Stimulated activated CD4-positive, alpha-beta T cell treated with anti-CD3 and anti-CD28 coated beads, TNF-alpha, amount 100 ng/mL, for 1 hour (primary cell): ENCODE results near the gene UNKL.

ENCODE experiments used
- DNase-seq, 3 donors: peaks; one replicate each; pipeline ENCODE4 v3.0.0-alpha.2; 2020; ENCODE audit warnings: low read depth in 3 of 3, low spot score in 1 of 3

The UNKL gene

DNA sequence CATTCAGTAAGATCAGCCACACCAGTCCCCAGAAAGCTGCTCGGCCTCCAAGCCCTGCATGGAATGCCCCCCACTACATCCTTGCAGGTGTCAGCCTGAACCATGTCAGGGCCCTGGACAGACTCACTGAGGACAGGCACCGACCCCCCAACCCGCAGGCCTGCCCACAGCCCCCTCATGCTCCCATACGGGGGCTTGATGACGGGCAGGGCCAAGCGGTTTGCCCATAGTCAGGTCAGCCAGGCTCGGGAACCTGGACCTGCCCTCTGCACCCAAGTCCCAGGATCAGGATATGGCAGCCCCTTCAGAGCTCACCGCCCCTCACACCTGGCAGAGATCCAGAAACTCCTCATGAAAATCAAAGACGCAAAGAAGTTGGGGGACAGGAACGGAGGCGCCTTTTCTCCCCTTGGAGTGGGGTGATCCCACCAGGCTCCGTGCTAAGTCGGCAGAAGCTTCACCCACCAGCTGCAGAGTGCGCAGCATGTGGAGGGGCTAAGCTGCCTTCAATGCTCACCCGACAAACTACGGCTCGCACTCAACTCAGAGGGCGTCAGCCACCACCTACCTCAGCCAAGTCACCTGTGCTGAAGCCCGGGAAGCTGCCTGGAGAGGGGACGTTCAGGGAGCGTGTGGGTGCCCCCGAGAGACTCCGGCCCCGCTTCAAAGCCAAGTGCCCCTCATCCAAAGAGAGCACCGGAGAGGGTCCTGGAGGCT, 36.3 kb downstream of the UNKL start:
- DNase-seq = no peak

DNA sequence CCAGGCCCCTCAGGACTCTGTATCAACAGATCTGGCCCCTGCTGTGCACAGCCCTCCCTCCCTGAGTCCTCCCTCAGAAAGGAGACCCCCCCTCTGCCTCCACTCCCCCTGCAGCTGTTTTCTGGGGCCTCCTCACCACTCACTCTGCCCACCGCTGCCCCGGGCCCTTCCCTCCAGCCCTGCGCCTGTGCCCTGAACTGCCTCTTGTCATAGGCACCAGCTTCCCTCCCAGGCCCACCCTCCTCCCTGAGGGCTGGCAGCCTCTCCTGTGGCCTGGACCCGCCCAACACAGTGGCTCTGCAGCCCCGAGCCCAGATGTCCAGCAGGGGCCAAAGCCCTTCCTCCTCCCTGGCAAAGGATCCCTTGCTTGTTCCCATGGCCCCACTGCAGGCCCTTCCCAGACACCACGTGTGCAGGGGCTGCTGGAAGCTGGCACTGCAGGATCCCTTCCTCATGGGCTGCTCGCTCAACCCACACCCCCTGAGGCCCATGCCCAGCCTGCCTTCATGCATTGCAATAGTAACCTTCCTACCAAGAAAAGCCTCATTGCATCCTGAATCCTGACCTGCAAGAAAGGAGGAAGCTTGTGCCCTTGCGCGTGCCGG, 37.0 kb downstream of the UNKL start:
- no peak for DNase-seq

DNA sequence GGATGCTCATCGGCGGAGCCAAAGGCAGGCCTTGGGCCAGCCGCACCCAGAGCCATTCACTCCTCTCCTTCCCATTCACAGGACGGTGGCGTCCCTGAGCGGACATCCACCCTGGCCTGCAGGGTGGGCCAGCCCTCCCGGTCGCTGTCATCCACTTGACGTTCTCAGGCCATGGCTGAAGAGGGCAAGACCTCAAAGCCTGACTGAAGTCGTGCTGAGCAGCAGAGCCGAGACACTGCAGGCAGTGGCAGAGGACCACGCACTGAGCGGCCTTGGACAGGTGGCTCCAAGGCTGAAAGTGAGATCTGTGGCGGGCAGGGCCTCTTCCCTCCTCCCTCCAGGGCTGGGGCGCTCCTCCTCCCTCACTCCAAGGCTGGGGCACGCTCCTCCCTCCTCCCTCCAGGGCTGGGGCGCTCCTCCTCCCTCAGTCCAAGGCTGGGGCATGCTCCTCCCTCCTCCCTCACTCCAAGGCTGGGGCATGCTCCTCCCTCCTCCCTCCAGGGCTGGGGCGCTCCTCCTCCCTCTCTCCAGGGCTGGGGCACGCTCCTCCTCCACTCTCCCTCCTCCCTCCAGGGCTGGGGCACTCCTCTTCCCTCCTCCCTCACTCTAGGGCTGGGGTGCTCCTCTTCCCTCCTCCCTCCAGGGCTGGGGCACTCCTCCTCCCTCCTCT, 38.6 kb downstream of the UNKL start:
- DNase-seq = no peak

DNA sequence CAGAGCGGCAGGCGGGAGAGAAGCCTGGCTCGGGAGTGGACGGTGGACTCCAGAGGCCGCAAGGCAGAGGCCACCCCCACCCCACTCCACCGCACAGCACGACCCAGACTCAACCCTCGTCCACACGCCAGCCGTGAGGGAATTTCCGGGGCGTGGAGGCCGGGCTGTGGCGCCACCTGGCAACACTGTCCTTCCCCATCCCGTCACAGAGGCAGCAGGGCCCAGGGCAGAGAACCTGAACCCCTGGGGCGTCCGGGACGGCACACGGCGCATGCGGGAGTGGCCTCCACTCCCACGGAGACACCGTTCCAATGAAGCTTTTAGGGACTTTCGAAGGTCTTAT, 39.2 kb downstream of the UNKL start:
- DNase-seq = no peak

DNA sequence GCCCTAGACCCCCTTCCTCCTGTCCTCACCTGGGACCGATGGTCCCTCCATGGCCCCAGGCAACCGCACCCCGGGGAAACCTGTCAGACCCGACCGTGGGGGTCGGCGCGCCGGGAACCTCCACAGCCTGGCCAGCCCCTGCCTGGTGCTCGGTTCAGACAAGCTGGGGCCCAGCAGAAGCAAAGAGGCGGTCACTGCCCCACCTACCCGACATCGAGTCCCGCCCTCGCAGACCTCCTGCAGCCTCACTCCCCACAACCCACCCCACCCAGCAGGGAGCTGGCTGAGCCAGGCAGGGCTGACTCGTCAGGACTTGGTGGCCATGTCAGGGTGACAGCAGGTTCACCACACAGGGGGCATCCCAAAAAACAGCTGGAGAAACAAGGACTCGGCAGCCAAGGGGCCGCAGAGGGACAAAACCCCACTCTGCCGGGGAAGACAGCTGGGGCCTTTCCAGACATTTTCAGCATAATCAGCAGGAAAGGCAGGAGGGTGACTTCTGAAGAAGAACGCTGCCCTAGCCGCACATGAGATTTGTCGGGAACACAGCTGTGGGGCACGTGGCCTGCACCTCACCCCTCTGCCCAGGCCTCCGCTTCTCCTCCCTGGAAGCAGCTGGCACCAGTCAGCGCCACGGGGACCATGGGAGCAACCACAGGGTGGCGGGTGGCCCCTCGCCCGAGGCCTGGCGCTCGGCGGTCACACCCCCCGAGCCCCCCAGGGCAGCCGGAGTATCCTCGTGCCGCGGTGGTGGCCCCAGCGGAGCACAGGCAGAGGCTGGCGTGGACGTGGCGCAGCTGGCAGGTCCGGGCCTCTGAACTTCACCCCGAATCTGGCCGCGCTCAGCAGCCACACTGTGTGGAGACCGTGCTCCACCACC, 39.8 kb downstream of the UNKL start:
- no peak for DNase-seq

DNA sequence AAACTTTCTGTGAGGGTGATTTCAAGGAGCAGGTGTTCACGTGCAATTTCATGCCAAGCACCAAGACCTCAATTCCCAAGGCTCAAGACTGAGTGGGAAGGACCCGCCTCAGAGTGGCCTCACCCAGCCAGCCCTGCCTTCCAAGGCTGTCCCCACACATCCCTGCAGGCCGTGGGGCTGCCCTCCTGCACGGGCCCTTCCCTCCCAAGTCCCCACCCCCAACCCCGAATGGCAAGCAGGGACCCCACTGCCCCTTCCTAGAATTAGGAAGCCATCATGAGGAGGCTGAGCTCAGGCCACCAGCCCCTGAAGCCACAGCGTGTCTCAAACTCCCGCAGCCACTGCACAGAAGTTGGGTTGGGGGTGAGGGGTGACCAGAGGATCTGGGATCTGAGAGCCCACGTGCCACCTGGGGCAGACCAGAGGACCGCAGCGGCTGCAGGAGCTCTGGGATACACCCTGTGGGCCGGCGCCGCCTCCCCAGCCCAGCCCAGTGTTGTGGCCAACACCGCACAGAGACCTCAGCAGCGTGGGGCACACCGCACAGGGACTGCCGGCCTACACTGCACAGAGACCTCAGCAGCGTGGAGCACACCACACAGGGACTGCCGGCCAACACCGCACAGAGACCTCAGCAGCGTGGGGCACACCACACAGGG, 42.1 kb downstream of the UNKL start:
- DNase-seq = no peak

DNA sequence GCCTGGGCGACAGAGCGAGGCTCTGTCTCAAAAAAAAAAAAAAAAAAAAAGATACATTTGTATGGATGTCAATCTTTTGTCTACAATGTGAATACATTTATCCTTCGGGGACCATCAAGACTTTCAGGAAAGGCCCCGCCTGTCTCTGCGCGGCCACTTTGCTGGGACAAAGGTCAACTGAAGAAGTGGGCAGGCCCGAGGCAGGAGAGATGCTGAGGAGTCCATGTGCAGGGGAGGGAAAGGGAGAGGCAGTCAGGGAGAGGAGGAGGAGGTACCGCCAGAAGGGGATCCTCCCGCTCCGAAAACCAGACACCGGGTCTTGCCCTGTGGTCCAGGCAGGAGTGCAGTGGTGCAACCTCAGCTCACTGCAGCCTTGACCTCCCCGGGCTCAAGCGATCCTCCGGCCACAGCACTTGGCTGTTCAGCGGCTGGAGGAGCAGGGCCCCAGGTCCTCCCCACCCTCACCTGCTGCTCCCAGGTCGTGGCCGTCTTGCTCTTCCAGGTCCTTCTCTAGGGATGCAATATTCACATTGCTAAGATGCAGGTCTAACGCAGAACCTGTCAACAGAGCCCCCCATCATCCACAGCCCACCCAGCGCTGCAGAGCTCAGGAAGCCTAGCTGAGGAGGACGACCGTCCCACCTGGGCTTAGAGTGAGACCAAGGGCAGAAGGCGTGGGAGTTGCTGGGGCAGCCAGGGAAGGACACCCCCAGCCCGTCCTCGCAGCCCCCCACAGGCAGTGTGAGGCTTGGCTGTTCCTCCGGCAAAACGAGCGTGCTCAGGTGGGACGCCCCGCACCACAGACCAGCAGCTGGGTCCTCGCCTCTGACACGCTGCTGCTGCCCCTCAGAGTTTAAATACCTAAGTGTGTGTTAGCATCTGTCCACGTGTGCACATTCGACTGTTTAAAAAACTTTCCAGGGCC, 43.2 kb downstream of the UNKL start:
- DNase-seq = no peak

DNA sequence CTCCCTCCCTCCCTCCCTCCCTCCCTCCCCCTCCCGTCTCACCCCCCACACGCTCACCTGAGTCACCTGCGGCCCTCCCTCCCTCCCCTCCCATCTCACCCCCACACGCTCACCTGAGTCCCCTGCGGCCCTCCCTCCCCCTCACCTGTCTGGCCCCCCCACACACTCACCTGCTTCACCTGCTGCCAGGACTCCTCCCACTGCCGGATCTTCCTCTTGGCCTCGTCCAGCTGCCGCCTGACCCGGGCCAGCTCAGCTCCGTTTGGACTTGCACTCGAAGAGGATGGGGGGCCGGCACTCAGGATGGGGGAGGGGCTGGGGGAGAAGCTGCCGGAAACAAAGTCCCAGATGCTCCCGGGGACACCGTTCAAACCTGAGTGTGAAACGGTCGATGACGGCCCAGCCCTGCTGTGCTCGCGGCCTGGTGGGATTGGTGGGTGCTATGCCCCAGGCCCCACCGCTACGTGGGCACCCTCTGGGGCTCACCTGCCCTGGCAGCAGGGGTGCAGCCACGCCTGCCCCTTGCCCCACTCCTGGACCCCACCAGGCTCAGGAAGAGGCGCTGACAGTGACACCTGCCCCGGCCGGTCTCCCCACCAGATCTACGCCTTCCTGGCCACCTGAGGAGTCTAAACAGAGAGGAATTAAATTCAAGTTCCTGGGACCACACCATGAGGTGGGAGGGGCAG, 46.9 kb downstream of the UNKL start:
- DNase-seq = no peak

DNA sequence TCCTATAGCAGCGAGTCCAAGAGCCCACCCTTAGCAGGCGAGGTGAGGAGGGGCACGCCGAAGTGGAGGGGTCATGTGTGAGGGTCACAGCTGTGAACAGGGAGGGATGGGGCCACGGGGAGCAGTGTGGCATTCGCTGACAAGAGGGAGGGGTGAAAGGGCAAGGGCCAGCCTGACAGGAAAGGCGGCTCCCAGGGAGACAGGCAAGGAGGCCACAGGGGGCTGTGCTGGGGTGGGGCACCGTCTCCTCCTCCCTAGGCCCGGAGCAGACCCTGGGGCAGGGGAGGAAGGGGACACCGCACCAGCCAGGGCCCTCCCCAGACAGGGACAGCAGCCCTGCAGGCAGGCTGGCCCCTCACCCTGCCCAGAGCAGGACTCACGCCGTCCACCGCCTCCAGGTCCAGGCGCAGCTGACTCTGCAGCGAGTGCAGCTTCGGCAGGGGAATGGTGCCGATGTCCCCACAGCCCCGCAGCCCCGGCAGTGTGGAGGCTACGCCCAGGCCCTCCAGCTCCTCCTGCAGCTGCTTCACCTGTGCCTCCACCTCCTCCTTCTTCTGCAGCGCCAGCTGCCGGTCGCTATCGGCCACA, 47.7 kb downstream of the UNKL start:
- DNase-seq = no peak

DNA sequence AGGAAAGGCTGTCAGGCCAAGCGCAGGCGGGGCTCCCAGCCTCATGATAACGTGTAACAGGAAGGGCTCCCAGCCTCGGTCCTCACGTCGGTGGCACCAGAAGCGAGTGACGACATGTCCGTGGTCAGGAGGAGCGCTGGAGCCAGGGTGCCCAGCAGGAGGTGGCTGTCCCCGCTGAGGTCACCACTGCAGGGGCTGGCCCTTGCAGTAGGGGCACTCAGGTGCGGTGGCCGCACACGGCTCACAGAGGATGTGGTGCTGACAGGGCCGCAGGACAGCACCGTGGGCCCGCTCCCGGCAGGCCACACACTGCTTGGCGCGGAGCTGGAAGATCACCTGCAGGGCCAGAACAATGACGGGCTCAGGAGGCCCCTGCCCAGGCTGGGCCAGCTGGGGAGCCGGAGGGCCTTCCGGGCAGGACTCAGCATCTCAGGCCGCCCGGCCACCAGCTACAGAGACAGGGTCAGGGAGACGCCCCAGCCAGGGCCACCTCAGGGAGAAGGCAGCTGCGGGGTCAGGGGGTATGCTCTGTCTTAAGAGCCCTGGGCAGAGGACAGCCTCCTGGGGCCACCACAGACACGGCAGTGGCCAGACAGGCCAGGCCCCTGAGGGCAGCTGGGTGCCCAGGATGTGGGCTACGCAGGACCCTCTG, 48.3 kb downstream of the UNKL start:
- no peak for DNase-seq

DNA sequence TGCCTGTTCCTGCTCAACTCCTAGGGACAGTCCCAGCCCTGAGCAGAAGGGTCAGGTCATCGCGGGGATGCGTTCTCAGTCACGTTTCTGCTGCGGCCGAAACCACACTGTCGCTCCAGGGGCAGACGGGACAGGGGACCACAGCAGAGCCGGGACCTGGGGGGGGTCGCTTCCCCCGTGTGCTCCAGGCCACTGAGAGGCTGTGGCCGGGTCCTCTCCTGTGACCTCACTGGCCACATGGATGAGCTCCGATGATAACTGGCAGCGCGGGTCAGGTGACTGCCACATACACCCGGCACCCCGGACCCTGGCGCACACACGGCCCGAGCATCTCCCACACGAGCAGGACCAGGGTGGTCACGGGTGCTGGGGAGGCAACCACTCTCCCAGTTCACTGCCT, 50.0 kb downstream of the UNKL start:
- DNase-seq = no peak

DNA sequence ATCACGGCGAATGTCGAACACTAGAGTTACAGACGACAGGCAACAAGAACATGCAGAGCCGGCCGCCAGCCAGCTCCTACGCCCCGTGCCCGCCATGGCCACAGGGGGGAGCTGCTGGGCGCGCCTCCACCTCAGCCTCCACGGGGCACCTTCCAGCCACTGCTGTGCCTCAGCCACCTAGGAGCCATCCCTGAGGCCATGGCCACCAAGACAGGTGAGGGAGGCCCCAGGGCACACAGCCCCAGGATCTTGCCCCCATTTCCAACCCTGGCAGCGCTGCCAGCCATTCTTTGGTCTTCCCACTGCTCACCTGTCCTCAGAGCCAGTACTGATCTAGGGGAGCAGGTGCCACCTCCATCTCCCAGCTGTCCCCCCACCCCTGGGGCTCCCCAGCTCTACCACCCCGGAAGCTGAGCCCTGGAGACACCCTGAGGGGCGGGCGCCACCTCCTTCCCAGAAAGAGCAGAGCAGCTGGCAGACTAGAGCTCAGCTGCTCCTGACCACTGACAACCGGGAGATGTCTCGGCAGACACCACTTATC, 50.9 kb downstream of the UNKL start:
- peak; percentile 37 to 60 (median 42) for DNase-seq

DNA sequence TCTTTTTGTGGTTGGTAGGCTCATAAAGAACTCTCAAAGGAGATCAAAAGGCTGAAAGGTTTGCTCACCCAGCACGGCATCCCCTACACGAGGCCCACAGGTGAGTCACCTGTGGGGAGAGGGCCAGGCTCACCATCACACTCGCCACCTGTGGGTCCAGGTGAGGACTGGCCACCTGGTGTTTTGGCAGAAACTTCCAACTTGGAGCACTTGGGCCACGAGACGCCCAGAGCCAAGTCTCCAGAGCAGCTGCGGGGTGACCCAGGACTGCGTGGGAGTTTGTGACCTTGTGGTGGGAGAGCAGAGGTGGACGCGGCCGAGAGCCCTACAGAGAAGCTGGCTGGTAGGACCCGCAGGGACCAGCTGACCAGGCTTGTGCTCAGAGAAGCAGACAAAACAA, 51.7 kb downstream of the UNKL start:
- no peak for DNase-seq

DNA sequence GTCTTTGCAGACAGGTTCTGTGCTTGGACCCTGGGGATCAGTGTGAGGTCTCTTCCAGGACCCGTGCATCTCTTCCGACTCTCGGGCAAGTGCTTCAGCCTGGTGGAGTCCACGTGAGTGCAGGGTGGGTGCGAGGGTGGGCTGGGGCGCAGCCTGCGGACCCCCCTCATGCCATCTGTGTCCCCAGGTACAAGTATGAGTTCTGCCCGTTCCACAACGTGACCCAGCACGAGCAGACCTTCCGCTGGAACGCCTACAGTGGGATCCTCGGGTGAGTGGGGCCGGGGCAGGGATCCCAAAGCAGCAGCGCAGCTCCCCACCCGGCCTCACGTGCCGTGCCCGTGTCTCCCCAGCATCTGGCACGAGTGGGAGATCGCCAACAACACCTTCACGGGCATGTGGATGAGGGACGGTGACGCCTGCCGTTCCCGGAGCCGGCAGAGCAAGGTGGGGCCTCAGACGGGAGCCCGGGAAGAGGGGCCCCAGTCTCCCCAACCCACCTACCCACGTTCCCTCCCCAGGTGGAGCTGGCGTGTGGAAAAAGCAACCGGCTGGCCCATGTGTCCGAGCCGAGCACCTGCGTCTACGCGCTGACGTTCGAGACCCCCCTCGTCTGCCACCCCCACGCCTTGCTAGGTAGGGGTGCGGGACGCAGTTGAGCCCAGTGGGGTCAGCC, 52.7 kb downstream of the UNKL start:
- no peak for DNase-seq

DNA sequence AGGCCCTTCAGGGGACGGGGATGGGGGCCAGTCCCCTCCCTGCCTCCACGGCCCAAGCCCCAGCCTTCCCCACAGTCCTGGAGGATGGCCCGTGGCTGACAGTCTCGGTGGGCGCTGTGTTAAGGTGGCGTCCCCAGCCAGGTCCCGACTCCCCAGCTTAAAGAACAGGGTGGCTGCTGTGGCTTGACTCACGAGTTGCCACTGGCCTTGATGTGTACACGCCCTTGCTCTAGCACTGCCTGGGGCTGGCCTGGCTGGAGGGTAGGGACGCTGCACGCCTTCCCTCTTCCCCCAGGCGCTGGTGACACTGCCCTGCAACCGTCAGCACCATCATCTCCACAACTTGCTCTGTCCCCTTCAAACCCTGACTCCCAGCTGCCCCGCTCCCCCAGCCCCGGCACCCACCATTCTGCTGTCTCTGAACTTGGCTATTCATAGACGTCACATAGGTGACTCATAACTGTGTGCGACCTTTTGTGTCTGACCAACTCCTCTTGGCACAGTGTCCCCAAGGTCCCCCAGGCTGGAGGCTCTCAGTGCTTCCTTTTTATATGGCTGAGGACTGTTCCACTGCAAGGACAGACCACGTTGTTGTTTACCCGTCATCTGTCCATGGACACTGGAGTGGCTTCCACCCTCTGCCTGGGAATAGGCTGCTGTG, 56.5 kb downstream of the UNKL start:
- no peak for DNase-seq

DNA sequence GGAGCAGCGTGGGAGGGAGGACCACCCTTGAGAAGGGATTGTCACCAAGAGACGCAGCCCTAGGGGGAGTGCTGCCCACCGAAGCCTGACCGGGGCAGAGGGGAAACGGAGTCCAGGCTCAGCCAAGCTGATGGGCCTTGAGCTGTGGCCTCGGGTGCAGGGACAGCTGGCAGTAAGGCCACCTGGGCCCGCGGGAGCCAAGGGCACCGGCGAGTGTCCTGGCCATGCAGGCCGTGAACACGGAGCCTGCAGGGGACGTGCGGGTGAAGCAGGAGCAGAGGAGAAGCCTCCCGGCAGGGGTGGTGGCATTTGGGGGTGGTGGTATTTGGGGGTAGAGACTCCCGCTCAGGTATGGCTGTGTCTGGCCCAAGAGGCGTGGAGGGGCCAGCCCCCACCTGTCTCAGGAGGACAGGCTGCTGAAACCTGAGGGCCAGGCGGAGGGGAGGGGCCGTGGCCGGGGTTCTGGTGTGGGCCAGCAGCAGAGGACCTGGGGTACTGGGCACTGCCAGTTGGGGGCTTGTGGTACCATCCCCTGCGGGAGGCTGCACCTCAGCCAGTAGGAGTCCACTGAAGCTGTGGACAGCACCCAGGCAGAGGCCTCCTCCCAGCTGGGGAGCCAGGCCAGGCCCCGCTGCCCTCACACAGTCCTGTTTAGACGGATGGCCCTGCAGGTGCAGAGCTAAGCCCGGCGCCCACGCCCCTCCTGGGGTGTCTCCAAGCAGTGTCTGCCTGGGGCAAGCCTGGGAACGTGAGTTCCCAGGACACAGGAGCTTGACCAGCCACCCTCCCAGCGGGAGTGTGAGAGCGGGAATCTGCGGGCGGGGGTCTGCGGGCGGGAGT, 58.2 kb downstream of the UNKL start:
- DNase-seq = no peak
